Activated CD8-positive, alpha-beta memory T cell treated with anti-CD3 and anti-CD28 coated beads, Interleukin-2, amount 50 U/mL, for 4 hours (primary cell): ENCODE measurements around the gene ADAMTS14.

Source experiments
- DNase-seq: peaks from one replicate; pipeline ENCODE4 v3.0.0-alpha.2; 2020

The ADAMTS14 gene

DNA sequence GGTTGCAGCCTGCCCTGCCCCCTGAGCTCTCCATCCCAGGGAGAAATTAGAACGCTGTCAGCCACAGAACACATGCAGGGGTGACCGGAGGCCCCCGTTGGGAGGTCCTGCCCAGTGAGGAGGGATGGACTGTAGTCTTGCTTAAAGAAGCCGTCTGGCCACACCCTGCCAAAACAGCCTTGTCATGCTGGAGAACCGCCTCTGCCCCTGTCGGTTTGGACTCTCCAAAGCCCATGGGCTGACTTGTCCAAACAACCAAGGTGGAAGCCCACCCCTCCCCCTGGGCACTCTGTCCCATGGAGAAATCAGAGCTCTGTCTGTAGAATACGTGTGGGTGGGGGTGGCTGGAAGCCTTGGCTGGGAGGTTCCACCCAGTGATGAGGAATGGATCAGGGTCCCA is 125.5 kb downstream of the ADAMTS14 start:
- DNase-seq, result no peak

DNA sequence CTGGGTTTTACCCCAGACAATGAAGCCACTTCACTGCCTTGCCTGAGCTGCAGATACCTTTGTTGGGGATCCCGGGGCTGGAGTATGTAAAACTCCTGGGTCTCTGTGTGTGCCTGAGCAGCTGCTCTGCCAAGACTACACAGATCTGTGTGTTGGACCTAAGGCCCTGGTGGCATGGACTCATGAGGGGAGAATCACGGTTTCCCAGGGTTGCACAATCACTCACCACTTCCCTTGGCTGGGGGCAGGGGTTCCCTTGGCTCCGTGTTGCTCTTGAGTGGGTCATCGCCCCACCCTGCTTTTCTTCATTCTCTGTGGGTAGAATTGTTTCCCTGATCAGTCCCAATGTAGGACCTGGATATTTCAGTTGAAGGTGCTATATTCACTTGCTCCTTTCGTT is 126.8 kb downstream of the ADAMTS14 start:
- no peak for DNase-seq

DNA sequence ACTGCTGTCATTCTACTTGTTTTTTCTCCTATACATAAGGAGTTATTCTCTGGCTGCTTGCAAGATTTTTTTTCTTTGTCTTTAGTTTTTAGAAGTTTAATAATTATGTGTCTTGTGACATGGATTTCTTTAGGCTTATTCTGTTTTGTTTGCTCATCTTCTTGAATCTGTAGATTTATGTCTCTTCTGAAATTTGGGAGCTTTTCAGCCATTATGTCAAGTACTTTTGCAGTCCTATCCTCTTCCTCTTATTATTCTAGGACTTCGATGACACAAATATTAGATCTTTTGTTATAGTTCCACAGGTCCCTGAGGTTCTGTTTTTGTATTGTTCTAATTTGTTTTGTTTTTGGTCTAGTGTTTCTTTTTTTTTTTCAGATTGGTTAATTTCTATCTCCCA is 129.5 kb downstream of the ADAMTS14 start:
- DNase-seq, result no peak

DNA sequence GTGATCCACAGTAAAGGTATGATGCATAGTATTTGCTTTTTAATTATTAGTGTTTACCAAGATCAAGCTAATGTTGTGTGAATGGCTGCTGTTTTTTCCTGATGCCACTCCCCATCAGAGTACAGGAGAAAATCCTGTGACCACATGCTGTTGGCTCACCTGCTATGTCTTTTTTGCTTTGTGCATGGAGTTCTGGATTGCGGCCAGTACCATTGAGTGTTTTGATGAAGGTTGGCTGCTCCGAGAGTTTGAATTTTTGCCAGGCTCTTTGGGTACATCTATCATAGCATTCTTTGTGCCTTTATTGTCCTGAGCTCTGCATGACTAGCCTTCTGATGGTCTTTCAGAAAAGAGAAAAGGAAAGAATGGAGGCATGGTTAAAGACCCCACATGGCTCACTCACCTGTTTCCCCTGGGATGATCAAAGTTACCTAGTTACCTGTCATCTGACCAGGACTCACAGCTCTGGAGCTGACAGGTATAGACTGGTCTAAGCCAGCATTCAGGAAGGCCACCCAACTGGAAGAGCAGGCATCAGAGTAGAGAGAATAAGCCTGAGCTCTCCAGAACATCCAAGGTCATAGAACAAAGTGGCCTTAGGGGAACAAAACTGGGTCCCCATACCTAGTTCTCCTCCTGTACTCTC is 131.6 kb downstream of the ADAMTS14 start:
- no peak for DNase-seq

DNA sequence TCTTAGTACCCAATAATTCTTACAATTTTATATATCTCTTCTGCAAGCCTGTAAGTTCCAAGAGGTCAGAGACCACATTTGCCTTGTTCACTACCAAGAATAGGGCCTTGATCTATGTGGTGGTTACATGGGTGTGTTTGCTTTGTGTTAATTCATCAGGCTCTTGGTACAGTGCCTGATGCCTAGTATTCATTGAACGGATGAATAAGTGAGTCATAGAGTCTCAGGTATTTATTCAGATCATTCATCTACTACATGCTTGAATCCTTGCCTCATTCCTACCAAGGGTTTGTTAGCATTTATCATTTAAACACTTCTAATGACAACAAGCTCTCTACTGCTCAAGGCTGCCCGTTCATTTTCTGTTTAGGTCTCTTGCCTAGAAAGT is 132.1 kb downstream of the ADAMTS14 start:
- DNase-seq, result no peak

DNA sequence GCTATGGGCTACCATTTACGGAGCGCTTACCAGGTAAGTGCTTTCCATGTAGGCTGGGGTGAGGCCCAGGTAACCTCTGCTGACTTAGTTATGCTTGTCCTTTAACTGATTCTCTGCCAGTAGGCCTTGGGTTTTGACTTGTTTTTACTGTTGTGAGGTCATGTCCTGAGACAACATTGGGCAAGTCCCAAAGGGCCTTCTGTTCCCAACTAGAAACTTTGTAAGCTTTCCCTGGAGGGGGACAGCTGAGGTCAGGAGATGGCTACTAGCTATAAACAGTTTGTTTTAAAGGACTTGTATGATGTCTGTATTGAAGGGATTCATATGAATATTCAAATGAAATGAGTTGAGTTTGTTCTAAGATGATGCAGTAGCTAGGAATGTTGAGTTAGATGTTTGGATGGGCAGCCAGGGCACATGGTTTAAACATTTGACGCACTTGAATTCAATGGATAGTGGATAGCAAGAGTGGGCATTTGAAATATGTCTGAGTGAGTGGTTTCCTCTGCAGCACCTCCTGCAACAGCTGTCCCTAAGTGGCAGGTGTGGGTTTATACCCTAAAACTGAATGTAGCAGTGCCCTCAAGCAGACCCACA is 133.4 kb downstream of the ADAMTS14 start:
- DNase-seq, result no peak

DNA sequence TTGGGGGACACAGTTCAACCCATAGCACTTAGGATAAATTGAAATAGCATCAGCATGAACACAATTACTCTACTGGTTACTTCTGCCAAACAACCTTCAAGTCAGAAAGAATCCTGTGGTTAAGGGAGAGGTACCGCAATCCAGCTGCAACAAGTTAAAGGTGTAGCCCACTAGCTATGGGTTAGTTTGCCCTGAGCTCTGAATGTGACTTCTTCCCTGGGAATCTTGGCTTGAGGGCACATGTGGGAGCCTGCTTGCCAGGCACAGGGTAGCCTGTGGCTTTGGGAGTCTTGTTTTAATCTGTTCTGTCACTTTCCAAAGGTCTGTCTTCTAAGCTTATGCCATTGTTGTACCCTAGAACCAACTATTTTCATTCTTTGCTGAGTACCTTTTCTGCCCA is 134.5 kb downstream of the ADAMTS14 start:
- no peak for DNase-seq

DNA sequence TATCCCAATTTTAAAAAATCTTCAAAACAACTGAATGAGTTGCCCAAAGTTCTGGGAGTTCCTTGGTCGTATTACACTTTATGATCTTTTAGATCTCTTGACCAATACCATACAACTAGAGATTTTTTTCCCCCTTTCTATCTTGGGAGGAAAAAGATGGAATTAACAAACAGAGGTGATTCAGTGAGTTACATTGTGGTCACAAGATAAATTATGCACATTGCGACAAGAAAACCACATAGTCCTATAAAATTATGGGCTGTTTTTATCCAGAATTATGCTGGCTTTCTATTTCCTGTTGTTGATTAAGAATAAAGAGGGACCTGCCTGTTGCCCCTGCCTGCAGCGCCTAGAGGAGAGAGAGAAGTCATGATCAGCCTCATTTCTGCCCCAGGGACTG is 135.2 kb downstream of the ADAMTS14 start:
- DNase-seq, result no peak

DNA sequence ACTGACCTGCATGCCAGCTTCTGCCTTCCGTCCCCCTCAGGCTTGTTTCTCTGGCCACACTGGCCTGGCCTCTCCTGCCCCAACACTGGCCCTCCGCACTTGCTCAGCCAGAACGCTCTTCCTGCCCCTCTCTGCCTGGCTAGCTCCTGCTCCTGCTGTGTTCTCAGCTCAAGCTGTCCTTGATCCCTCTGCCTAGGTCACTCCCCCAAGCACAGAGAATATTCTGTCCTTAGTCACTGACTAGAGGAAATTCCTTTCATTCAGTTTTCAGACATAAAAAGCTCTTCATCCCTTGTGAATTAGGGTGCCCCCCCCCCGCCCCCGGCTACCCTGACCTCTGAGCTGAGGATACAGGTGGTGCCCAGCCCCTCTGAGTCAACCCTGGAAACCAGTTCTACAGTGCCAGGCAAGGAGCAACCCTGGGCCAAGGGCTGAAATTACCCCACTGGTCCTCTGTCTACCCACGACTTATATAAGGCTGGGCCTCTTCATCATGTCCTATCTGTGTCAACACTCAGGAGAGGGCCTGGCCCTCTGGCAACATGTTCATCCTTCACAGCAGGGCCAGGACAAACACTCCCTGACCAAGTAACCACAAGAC is 136.8 kb downstream of the ADAMTS14 start:
- no peak for DNase-seq

DNA sequence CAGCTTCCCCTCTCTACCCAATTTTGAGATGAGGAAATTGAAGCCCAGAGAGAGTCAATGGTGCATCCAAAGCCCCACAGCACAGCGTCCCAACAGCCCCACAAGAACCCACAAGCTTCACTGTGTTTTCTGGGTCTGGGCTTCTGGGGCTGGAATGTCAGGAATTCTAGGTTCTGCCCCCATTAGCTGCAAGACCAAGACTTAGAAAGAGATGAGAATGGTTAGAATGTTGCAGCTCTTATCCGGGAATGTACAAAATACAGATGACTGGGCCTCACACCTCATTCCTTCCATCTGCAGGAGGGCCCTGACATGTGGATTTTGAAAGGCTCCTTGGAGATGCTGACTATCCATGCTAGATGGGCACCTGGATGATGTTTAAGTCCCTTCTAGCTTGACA is 137.4 kb downstream of the ADAMTS14 start:
- DNase-seq, result no peak

DNA sequence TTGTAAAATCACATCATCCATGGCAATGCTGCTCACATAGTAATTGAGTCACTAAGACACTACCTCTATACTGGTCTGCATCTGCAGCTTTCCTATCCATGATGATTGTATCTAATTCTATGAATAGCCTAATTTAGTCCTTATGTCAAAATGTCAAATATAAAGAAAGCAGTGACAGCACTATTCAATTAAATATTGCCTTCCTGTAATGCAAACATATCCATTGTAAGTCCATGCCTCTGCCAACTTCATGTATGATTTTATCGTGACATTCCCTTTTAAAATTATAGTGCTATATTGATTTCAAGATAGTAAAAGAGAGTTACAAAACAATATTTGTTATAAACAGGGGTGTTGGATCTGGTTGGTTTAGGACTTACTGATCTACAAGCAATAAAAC is 138.7 kb downstream of the ADAMTS14 start:
- no peak for DNase-seq

DNA sequence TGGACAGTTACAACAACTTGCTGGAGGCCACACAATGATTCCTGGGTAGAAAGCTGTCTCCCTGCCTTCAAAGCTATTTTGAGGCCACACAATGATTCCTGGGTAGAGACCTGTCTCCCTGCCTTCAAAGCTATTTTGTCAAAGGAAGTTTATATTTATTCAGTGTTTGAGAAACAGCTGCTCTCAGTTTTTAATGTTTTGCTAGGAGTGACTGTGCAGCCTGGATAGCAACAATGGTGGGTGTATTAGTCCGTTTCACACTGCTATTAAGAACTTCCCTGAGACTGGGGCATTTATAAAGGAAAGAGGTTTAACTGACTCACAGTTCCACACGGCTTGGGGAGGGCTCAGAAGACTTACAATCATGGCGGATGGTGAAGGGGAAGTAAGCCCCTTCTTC is 139.6 kb downstream of the ADAMTS14 start:
- no peak for DNase-seq
